K562 (cell line): ENCODE data around the gene ANP32B. TPM values are rescaled to one million over a fixed set of nuclear protein-coding genes. Genes with fewer than 3 reads are reported as not detected.

Experiments
- ATF1 ChIP-seq, 2 experiments: fragments of 450-650 bp in 1 of 2; IDR thresholded peaks; 2 replicates each; pipeline ENCODE4 v1.6.1; 2016; ENCODE audit warnings: missing compliant biosample characterization in 1 of 2, missing genetic modification characterization in 1 of 2
- SETDB1 ChIP-seq: IDR thresholded peaks from one replicate; pipeline ENCODE4 v1.6.1; 2012; ENCODE audit warnings: low read length, control low read depth, inconsistent platforms
- SRF ChIP-seq, 2 experiments: fragments of 250-450, 450-650 bp in 1 of 2; sonication (Bioruptor Pico) in 1 of 2; sonication (generic) in 1 of 2; formaldehyde crosslinking; IDR thresholded peaks; 2 replicates each; pipeline versions ENCODE4 v1.5.0 to v1.5.1; 2020 to 2022; ENCODE audit warnings: mild to moderate bottlenecking in 1 of 2, missing genetic modification reagents in 1 of 2
- SUPT5H ChIP-seq: fragments of 450-650 bp; IDR thresholded peaks from 2 replicates; pipeline ENCODE4 v1.6.1; 2016
- ZNF644 ChIP-seq: fragments of 200-800 bp; sonication (Bioruptor generic); IDR thresholded peaks from 2 replicates; pipeline ENCODE4 v1.6.1; 2016; ENCODE audit warnings: low read depth, missing genetic modification characterization, missing compliant biosample characterization
- polyA plus RNA-seq, 8 experiments: library from polyadenylated mRNA; depleted of rRNA in 4 of 8; stranded (reverse) in 5 of 8; unstranded in 3 of 8; fragments of >200 nt; fragmentation: Nextera tagmentation in 2 of 8; fragmentation: Illumina TruSeq in 1 of 8; extraction: Ambion mirVana in 2 of 8; extraction: Trizol in 1 of 8; gene quantifications; 2 replicates each; pipeline versions ENCODE4 v1.2.1 to v1.2.3, GENCODE V29; 2011 to 2014; ENCODE audit warnings: inconsistent platforms in 1 of 8, missing spikeins in 1 of 8
- total RNA-seq, 7 experiments: library from RNA; depleted of rRNA in 6 of 7; stranded (reverse); fragments of >200 nt in 6 of 7; fragmentation: Illumina TruSeq in 2 of 7; extraction: Trizol in 2 of 7; gene quantifications; 2 replicates each; pipeline versions ENCODE4 v1.2.1 to v1.2.3, GENCODE V29; 2011 to 2021; ENCODE audit warnings: low replicate concordance in 1 of 7
- TF ChIP-seq, protein P1 (sequence below): sonication (generic); formaldehyde crosslinking; IDR thresholded peaks from 2 replicates; pipeline ENCODE4 v1.8.1; 2023; ENCODE audit warnings: mild to moderate bottlenecking, missing genetic modification reagents
- TF ChIP-seq, protein P2 (sequence below): sonication (generic); formaldehyde crosslinking; IDR thresholded peaks from 2 replicates; pipeline ENCODE4 v1.8.1; 2023; ENCODE audit warnings: mild to moderate bottlenecking, missing genetic modification reagents
- TF ChIP-seq, protein P3 (sequence below): fragments of 450-650 bp; formaldehyde crosslinking; IDR thresholded peaks from 2 replicates; pipeline ENCODE4 v1.4.0; 2022; ENCODE audit warnings: missing genetic modification characterization
- TF ChIP-seq, protein P4 (sequence below): fragments of 250-450 bp; sonication (Bioruptor Pico); IDR thresholded peaks from 2 replicates; pipeline ENCODE4 v1.8.0; 2021; ENCODE audit warnings: borderline replicate concordance, mild to moderate bottlenecking, moderate library complexity; ENCODE audit not compliant: poor library complexity, severe bottlenecking
- TF ChIP-seq, protein P5 (sequence below): IDR thresholded peaks from 2 replicates; pipeline ENCODE4 v1.6.1; 2011; ENCODE audit warnings: borderline replicate concordance, low read depth, mild to moderate bottlenecking, moderate library complexity, low read length; ENCODE audit not compliant: insufficient read depth, poor library complexity, severe bottlenecking
- TF ChIP-seq, protein P6 (sequence below): fragments of 250-450 bp; sonication (Bioruptor Pico); IDR thresholded peaks from 2 replicates; pipeline ENCODE4 v1.4.0; 2020; ENCODE audit warnings: mild to moderate bottlenecking

The ANP32B gene
- total and polyA plus RNA-seq, 9 of the 15 experiments (the other 6 are each of a cell fraction or from before 2014, with no cell fraction given): 68.9 to 815 (median 141) TPM

GRCh38 chr9:98045234-98046179 lies 62.4 kb downstream of the ANP32B start (continued):
- TF ChIP-seq ATF1 (CRISPR knock-in tag; IDR thresholded peaks at IDR 0.05): no peak
- TF ChIP-seq ATF1 (tag; IDR thresholded peaks at IDR 0.05): peak; percentile 90
- TF ChIP-seq, protein P1, sequence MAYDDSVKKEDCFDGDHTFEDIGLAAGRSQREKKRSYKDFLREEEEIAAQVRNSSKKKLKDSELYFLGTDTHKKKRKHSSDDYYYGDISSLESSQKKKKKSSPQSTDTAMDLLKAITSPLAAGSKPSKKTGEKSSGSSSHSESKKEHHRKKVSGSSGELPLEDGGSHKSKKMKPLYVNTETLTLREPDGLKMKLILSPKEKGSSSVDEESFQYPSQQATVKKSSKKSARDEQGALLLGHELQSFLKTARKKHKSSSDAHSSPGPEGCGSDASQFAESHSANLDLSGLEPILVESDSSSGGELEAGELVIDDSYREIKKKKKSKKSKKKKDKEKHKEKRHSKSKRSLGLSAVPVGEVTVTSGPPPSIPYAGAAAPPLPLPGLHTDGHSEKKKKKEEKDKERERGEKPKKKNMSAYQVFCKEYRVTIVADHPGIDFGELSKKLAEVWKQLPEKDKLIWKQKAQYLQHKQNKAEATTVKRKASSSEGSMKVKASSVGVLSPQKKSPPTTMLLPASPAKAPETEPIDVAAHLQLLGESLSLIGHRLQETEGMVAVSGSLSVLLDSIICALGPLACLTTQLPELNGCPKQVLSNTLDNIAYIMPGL (CRISPR knock-in tag): no peak
- TF ChIP-seq SRF (CRISPR knock-in tag; IDR thresholded peaks at IDR 0.05): no peak
- peak; percentile 91 for TF ChIP-seq SUPT5H
- TF ChIP-seq, protein P2, sequence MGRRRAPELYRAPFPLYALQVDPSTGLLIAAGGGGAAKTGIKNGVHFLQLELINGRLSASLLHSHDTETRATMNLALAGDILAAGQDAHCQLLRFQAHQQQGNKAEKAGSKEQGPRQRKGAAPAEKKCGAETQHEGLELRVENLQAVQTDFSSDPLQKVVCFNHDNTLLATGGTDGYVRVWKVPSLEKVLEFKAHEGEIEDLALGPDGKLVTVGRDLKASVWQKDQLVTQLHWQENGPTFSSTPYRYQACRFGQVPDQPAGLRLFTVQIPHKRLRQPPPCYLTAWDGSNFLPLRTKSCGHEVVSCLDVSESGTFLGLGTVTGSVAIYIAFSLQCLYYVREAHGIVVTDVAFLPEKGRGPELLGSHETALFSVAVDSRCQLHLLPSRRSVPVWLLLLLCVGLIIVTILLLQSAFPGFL (CRISPR knock-in tag): no peak
- TF ChIP-seq, protein P3, sequence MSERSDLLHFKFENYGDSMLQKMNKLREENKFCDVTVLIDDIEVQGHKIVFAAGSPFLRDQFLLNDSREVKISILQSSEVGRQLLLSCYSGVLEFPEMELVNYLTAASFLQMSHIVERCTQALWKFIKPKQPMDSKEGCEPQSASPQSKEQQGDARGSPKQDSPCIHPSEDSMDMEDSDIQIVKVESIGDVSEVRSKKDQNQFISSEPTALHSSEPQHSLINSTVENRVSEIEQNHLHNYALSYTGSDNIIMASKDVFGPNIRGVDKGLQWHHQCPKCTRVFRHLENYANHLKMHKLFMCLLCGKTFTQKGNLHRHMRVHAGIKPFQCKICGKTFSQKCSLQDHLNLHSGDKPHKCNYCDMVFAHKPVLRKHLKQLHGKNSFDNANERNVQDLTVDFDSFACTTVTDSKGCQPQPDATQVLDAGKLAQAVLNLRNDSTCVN (CRISPR knock-in tag): no peak
- TF ChIP-seq, protein P4, sequence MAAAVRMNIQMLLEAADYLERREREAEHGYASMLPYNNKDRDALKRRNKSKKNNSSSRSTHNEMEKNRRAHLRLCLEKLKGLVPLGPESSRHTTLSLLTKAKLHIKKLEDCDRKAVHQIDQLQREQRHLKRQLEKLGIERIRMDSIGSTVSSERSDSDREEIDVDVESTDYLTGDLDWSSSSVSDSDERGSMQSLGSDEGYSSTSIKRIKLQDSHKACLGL: no peak
- no peak for TF ChIP-seq SETDB1
- TF ChIP-seq ZNF644: peak; percentile 85
- TF ChIP-seq, protein P5, sequence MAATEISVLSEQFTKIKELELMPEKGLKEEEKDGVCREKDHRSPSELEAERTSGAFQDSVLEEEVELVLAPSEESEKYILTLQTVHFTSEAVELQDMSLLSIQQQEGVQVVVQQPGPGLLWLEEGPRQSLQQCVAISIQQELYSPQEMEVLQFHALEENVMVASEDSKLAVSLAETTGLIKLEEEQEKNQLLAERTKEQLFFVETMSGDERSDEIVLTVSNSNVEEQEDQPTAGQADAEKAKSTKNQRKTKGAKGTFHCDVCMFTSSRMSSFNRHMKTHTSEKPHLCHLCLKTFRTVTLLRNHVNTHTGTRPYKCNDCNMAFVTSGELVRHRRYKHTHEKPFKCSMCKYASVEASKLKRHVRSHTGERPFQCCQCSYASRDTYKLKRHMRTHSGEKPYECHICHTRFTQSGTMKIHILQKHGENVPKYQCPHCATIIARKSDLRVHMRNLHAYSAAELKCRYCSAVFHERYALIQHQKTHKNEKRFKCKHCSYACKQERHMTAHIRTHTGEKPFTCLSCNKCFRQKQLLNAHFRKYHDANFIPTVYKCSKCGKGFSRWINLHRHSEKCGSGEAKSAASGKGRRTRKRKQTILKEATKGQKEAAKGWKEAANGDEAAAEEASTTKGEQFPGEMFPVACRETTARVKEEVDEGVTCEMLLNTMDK: peak; percentile 63
- TF ChIP-seq, protein P6, sequence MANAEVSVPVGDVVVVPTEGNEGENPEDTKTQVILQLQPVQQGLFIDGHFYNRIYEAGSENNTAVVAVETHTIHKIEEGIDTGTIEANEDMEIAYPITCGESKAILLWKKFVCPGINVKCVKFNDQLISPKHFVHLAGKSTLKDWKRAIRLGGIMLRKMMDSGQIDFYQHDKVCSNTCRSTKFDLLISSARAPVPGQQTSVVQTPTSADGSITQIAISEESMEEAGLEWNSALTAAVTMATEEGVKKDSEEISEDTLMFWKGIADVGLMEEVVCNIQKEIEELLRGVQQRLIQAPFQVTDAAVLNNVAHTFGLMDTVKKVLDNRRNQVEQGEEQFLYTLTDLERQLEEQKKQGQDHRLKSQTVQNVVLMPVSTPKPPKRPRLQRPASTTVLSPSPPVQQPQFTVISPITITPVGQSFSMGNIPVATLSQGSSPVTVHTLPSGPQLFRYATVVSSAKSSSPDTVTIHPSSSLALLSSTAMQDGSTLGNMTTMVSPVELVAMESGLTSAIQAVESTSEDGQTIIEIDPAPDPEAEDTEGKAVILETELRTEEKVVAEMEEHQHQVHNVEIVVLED: no peak
